Activated naive CD4-positive, alpha-beta T cell (primary cell): Measurements from ENCODE around the gene RFTN1.

ENCODE experiments used
- DNase-seq, 4 experiments: peaks; one replicate each; lab custom pipeline; 2025; lab: John Stamatoyannopoulos, UW

Gene RFTN1

GRCh38 chr3:16378920-16379319 lies 134.6 kb downstream of the RFTN1 start:
- no peak for DNase-seq

GRCh38 chr3:16378415-16378814 lies 135.1 kb downstream of the RFTN1 start:
- DNase-seq = no peak

GRCh38 chr3:16377847-16378302 lies 135.6 kb downstream of the RFTN1 start:
- no peak for DNase-seq

GRCh38 chr3:16377196-16377595 lies 136.3 kb downstream of the RFTN1 start:
- peak in 1 of 4 experiments; percentile 7 for DNase-seq

- no peak for DNase-seq
These were observed 137.6 kb downstream of the RFTN1 start for GRCh38 chr3:16375891-16376290.

GRCh38 chr3:16374935-16375245 lies 138.6 kb downstream of the RFTN1 start:
- DNase-seq = no peak

GRCh38 chr3:16374047-16374934 lies 139.2 kb downstream of the RFTN1 start:
- peak in 1 of 4 experiments; percentile 9 for DNase-seq

- DNase-seq = no peak
These were observed 140.1 kb downstream of the RFTN1 start for GRCh38 chr3:16373341-16373946.

- no peak for DNase-seq
These were observed 140.9 kb downstream of the RFTN1 start for GRCh38 chr3:16372362-16373292.

- DNase-seq = no peak
These were observed 142.4 kb downstream of the RFTN1 start for GRCh38 chr3:16370872-16371740.

- no peak for DNase-seq
These were observed 143.0 kb downstream of the RFTN1 start for GRCh38 chr3:16370503-16370871.

GRCh38 chr3:16369885-16370284 lies 143.6 kb downstream of the RFTN1 start:
- DNase-seq = no peak

GRCh38 chr3:16369276-16369675 lies 144.2 kb downstream of the RFTN1 start:
- DNase-seq = no peak

- no peak for DNase-seq
These were observed 146.9 kb downstream of the RFTN1 start for GRCh38 chr3:16366581-16366980.

GRCh38 chr3:16365491-16366128 lies 147.9 kb downstream of the RFTN1 start:
- no peak for DNase-seq

- no peak for DNase-seq
These were observed 148.5 kb downstream of the RFTN1 start for GRCh38 chr3:16364963-16365362.

GRCh38 chr3:16364323-16364722 lies 149.2 kb downstream of the RFTN1 start:
- DNase-seq = no peak

- no peak for DNase-seq
These were observed 149.9 kb downstream of the RFTN1 start for GRCh38 chr3:16363636-16364035.

GRCh38 chr3:16362770-16363169 lies 150.7 kb downstream of the RFTN1 start:
- DNase-seq = no peak

- DNase-seq = no peak
These were observed 152.4 kb downstream of the RFTN1 start for GRCh38 chr3:16361087-16361486.

GRCh38 chr3:16359331-16359730 lies 154.2 kb downstream of the RFTN1 start:
- no peak for DNase-seq
